ENCODE results near the gene ATP5F1C. TPM values are rescaled to one million over a fixed set of nuclear protein-coding genes. Genes with fewer than 3 reads are reported as not detected.
"Not testable (repeated sequence)": the region's sequence is repeated elsewhere in the genome, so short reads cannot be mapped to it uniquely, and the experiment has no call there.

The ATP5F1C gene
- total RNA-seq, 1 donor from 2014 or later: 232 TPM

- DNase-seq (ENCODE audit: low read depth in 2 of 2): no peak
These were observed 6.5 kb downstream of the ATP5F1C start for GRCh38 chr10:7794251-7795026.

- peak; percentile 22 to 25 for DNase-seq (ENCODE audit: low read depth in 2 of 2)
These were observed 7.6 kb downstream of the ATP5F1C start for GRCh38 chr10:7795605-7796004.

GRCh38 chr10:7797582-7797981 is 9.6 kb downstream of the ATP5F1C start:
- DNase-seq (ENCODE audit: low read depth in 2 of 2): peak; percentile 24 to 88

- no peak for DNase-seq (ENCODE audit: low read depth in 2 of 2)
These were observed 14.6 kb downstream of the ATP5F1C start for GRCh38 chr10:7802606-7803005.

- DNase-seq (ENCODE audit: low read depth in 2 of 2): no peak
These were observed 16.2 kb downstream of the ATP5F1C start for GRCh38 chr10:7804216-7804615.

- DNase-seq (ENCODE audit: low read depth in 2 of 2): no peak
These were observed 16.8 kb downstream of the ATP5F1C start for GRCh38 chr10:7804741-7805140.

- DNase-seq (ENCODE audit: low read depth in 2 of 2): no peak
These were observed 20.8 kb downstream of the ATP5F1C start for GRCh38 chr10:7808686-7809267.

- DNase-seq (ENCODE audit: low read depth in 2 of 2): no peak
These were observed 22.5 kb downstream of the ATP5F1C start for GRCh38 chr10:7810443-7810842.

- no peak for DNase-seq (ENCODE audit: low read depth in 2 of 2)
These were observed 23.0 kb downstream of the ATP5F1C start for GRCh38 chr10:7811000-7811399.

- DNase-seq (ENCODE audit: low read depth in 2 of 2): not testable (repeated sequence)
These were observed 23.8 kb downstream of the ATP5F1C start for GRCh38 chr10:7811743-7812142.

GRCh38 chr10:7813481-7813880 is 25.5 kb downstream of the ATP5F1C start:
- DNase-seq (ENCODE audit: low read depth in 2 of 2): no peak

- DNase-seq (ENCODE audit: low read depth in 2 of 2): no peak
These were observed 29.6 kb downstream of the ATP5F1C start for GRCh38 chr10:7817576-7817975.

- no peak for DNase-seq (ENCODE audit: low read depth in 2 of 2)
These were observed 30.0 kb downstream of the ATP5F1C start for GRCh38 chr10:7817984-7818294.

- peak; percentile 89 to 91 for DNase-seq (ENCODE audit: low read depth in 2 of 2)
These were observed 30.5 kb downstream of the ATP5F1C start, which contains the start of gene TAF3 for GRCh38 chr10:7818295-7819120. TSS of gene TAF3 (plus strand) at chr10:7818505. CDS start at chr10:7818710, 205 bp downstream.

- peak; percentile 31 to 67 for DNase-seq (ENCODE audit: low read depth in 2 of 2)
These were observed 31.1 kb downstream of the ATP5F1C start for GRCh38 chr10:7819121-7819460.

- DNase-seq (ENCODE audit: low read depth in 2 of 2): peak; percentile 11 to 36
These were observed 36.3 kb downstream of the ATP5F1C start for GRCh38 chr10:7824251-7824650.

- DNase-seq (ENCODE audit: low read depth in 2 of 2): peak in 1 of 2 donors; percentile 29
These were observed 39.0 kb downstream of the ATP5F1C start for GRCh38 chr10:7826971-7827370.

GRCh38 chr10:7829289-7829834 is 41.4 kb downstream of the ATP5F1C start:
- no peak for DNase-seq (ENCODE audit: low read depth in 2 of 2)

- no peak for DNase-seq (ENCODE audit: low read depth in 2 of 2)
These were observed 44.1 kb downstream of the ATP5F1C start for GRCh38 chr10:7832060-7832459.

GRCh38 chr10:7833210-7833609 is 45.2 kb downstream of the ATP5F1C start:
- no peak for DNase-seq (ENCODE audit: low read depth in 2 of 2)

GRCh38 chr10:7834262-7834661 is 46.3 kb downstream of the ATP5F1C start:
- no peak for DNase-seq (ENCODE audit: low read depth in 2 of 2)

GRCh38 chr10:7836571-7836970 is 48.6 kb downstream of the ATP5F1C start:
- no peak for DNase-seq (ENCODE audit: low read depth in 2 of 2)

Data from lung microvascular endothelial cell (primary cell).